Testis (tissue), 2 donors: ENCODE data around the gene WASHC2C.
"Not testable (repeated sequence)": the region's sequence is repeated elsewhere in the genome, so short reads cannot be mapped to it uniquely, and the experiment has no call there.

Source experiments
- POLR2A ChIP-seq: fragments of 450-650 bp; IDR thresholded peaks from one replicate; pipeline ENCODE4 v1.6.1; 2017; ENCODE audit warnings: antibody characterized with exemption, mild to moderate bottlenecking, moderate library complexity
- TF ChIP-seq, protein P1 (sequence below), 3 experiments: fragments of 450-650 bp in 2 of 3; fragments of 200-600 bp in 1 of 3; sonication (generic) in 1 of 3; IDR thresholded peaks; one replicate each; pipeline ENCODE4 v1.5.1; 2016 to 2019; ENCODE audit warnings: antibody characterized with exemption in 3 of 3, mild to moderate bottlenecking in 2 of 3, moderate library complexity in 1 of 3

GRCh38 chr10:45812959-45813358 is 85.9 kb downstream of the WASHC2C start:
- TF ChIP-seq, protein P1, sequence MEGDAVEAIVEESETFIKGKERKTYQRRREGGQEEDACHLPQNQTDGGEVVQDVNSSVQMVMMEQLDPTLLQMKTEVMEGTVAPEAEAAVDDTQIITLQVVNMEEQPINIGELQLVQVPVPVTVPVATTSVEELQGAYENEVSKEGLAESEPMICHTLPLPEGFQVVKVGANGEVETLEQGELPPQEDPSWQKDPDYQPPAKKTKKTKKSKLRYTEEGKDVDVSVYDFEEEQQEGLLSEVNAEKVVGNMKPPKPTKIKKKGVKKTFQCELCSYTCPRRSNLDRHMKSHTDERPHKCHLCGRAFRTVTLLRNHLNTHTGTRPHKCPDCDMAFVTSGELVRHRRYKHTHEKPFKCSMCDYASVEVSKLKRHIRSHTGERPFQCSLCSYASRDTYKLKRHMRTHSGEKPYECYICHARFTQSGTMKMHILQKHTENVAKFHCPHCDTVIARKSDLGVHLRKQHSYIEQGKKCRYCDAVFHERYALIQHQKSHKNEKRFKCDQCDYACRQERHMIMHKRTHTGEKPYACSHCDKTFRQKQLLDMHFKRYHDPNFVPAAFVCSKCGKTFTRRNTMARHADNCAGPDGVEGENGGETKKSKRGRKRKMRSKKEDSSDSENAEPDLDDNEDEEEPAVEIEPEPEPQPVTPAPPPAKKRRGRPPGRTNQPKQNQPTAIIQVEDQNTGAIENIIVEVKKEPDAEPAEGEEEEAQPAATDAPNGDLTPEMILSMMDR (IDR thresholded peaks at IDR 0.05) = not testable (repeated sequence)
- not testable (repeated sequence) for TF ChIP-seq POLR2A
